HG03060 (cell line): ENCODE results near the gene PID1.

Experiments
- ATAC-seq: cut with Tn5 transposase; IDR thresholded peaks from one replicate; pipeline ENCODE4 v1.9.1; 2021; ENCODE audit warnings: low read depth, moderate number of reproducible peaks; ENCODE audit not compliant: unreplicated experiment

The PID1 gene

DNA sequence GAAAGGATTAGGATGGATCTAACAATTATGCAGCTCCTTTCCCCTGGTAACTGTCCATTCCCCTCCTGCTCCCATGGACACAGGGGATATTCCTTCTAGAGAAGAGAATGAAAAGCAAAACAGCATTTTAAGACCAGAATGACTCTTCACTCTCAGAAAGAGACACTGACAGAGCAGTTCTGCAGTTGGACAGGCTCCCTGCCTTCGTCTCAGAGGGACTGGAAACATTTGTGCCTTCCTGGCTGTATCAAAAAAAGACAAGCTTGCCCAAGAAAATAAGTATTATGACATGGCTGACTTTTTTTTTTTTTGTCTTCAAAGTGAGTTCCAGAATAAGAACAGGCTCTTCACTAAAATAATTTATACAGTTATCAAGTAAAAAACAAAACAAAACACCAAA, 9.5 kb downstream of the PID1 start:
- no peak for ATAC-seq

DNA sequence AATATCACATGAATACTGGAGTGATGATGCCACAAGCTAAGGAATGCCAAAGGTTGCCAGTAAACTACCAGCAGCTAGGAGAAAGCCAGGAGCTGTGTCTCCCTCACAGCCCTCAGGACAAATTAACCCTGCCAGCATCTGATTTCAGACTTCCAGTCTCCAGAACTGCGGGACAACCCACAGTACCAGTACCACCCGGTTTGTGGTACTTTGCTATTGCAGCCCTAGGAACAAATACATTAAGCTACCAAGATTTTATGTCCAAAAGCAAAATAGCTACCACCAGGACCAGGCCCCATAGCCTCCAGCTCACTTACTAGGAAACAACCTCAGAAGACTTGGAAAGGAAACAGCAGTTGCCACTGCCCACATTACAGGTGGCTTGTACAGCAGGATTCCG, 10.0 kb downstream of the PID1 start:
- ATAC-seq, result no peak

DNA sequence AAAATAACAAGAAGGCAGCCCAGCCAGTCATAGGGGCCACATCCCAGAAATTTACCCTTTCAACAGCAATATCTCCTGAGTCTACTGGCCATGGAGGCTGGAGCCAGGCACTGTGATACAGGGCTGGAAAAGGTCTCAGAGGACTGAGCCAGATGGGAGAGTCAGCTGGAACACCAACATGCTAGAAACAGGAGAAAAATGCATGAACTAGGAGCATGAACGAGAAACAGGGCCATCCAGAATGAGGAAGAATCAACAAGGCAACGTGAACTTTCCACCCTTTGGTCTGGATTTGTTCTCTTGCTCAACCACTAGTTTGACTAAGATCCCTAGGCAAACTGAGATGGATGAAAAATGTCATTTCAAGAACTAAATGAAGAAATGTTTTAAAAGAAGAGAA, 13.1 kb downstream of the PID1 start:
- ATAC-seq, result no peak

DNA sequence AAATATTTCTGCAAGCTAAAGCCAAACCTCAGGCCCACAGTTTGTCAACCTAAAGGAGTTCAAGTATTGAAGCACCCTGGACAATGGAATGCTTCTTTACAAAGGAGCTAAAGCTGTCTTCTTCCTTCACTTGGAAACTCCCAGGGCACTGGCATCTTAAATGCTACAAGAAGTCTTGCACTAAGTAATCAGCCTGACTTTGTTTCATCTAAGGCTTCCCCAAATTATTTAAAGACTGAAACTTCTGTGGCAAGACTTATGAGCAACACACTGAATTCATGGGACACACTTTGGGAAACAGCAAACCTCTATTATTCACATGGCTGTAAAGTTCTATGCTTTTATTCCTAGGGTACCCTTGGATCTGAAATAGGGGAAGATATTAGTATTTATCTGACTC, 14.7 kb downstream of the PID1 start:
- ATAC-seq, result no peak

DNA sequence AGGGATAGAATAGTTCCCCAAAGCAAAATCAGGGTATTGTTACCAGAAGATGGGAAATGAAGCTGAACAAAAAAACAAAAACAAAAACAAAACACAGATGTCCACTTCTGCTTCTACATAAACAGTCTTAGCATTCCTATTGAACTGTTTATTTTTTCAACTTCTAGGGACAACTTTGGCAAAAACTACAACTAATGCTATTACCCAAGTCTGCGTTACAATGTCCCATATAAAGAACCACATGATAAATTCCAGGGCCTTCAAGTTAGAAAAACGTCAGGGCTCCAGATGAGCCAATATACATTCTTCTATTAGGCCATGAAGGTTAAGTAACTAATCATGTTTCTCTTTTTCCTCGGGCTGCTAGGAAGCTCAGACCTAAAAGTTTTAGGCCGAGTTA, 16.9 kb downstream of the PID1 start:
- no peak for ATAC-seq

DNA sequence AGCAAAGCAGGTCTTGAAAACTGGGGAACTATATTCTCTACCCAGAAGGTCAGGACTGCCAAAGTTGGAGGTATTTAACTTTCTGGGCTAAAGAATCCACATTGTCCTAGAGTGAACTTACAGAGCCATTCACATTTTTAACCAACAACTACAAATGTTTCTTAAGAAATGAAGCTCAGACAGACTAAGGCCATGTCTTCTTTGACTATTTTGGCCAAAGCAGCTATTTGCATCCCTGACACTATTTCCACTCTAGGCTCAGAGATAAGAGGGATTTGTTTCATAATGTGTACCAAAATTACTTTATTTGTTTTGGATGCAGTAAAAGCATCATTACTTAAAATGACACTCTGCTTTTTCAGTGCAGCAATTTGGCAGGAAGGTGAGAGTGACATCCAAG, 18.1 kb downstream of the PID1 start:
- no peak for ATAC-seq

DNA sequence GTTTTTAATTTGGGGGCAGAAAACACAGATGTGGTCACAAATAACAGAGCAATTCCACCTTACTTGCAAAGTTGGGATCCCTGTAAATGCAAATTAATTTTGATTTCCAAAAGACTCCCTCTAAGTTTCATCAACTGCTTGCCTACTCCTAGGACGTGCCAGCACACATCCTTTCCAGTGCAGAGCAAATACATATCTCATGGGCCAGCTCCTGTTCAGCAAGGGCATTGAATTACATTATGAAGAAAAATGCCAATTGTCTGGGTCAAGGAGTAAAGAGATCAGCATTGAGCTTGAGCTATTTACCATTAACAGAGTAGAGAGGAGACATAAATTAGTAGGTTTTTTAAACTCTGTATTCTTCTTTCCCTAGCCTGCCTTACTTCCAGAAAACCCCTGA, 18.8 kb downstream of the PID1 start:
- ATAC-seq, result no peak

DNA sequence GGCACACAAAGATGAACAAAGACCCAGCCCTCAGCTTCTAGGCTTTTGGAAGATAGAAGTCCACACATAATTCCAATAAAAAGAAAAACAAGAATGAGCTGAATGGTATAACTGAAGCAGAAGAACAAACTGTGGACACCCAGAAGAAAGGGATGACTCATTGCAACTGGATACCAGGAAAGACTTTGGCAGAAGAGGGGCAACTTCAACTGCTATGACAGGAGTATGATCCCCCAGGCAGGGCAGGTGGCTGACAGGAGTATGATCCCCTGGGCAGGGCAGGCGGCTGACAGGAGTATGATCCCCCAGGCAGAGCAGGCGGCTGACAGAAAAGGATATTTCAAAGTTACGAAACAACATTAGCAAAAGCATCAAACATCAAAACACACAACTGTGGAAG, 21.6 kb downstream of the PID1 start:
- no peak for ATAC-seq

DNA sequence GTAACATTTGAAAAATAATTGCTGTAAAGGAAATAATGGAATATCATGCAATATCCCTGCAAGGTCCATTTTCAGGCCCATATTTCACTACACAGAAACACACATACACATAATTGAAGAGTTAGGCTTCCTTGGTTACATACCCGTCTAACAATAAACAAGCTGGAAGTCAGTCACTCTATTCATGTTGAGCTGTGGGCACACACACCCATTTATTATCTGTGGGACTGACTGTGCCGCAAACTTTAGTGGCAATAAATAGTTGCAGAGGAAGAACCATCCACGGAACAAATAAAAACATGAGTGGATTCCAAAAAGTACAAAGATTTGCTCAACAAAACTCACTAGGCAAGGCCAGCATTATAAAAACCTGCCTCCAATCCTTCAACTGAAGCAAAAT, 24.8 kb downstream of the PID1 start:
- ATAC-seq, result no peak

DNA sequence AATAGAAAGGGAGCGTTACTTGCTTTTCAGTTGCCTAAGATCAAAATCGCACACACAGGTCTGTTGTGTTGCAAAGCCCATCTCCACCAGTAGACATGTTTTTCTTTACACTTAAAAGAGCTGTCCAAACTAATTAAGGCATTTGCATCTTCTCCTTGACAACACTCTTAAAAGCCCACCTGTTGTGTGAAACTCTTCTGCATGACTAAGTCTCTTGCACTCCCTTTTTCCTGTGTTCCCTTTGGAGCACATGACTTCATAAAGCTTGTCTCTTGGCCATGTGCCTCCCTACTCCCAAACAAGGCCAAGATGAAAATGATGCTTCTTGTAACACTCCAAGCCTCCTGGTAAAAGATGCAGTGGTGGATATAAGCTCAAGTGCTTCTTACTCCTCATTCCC, 26.1 kb downstream of the PID1 start:
- ATAC-seq, result no peak

DNA sequence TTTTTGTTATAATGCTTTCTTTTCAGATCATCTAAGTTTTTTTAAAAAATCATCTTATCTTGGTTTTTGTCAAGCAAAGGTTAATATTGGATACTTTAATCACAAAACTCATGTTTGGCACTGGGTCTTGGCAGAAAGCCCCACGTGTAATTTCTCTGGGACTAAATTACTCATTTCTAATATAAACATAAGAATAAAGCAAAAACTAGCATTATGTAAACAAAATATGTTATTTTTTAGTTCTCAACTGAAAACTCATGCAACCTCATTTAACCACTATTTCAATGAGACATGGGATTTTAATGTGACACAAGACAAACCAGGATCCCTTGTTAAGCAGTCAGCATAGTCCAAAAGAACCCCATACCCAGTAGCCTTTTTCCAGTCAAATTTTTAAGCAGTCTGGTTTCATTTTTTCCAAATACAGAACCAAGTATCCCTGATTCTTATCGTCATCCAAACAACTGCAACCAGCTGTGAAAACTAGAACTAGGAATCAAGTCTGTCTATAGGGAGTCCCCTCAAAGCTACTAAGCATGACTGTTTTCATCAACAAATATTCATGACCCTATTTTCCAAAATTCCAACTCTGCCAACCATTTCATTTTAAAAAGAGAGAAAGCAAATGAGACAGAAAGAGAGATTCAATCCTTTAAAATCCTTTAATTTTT, 27.1 kb downstream of the PID1 start:
- no peak for ATAC-seq

DNA sequence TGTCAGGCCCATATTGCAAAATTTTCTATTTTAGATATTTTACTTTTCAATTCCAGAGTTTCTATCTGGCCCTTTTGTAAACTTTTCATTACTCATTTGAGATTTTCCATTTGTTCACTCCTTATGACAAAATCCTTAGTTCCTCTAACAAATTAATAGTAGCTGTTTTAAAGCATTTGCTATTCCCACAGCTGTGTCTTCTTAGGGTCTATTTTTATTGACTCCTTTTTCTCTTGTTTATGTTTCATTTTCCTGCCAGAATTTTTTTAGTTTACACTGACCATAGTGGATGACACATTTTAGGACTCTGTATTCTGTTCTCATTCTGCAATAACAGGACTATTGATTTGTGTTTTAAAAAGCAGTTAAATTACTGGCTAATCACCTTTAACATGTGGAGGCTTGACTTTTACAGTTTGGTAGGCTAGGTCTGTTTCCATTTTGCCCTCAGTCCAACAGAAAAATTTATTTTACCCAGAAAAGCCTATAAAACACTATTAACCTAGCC, 30.0 kb downstream of the PID1 start:
- no peak for ATAC-seq

DNA sequence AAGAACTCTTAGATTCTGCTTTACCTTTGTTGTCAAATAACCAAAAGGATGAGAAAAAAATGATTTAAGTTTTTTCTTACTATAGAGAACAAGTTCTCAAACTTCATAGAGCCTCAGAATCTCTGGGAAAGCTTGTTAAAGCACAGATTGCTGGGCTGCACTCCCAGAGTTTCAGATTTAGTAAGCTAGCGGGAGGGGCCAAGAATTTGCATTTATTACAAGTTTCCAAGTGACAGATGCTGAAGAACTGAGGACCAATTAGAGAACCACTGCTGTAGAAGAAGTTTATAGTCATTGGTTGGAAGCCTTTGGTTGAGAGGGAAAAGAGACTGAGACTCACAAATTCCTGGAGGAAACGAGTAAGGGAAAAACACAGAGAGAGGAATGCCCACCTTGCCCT, 32.1 kb downstream of the PID1 start:
- no peak for ATAC-seq

DNA sequence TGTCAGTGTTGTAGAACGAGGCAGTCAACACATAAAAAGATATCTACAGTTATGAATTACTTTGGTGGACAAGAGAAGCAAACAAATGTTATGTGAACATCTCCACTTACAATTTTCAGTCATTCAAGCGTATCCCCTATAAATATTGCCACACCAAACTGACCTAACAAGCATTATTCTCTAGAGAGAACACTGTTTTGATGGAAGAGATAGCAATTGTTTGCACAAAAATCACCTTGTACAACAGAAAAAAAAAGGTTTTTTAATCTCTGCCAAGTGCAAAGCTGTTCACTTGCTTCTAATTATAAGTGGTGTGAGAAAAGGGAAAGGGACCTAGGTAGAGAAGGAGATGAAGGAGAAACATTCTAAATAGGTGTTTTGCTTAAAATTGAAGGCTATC, 33.8 kb downstream of the PID1 start:
- no peak for ATAC-seq

DNA sequence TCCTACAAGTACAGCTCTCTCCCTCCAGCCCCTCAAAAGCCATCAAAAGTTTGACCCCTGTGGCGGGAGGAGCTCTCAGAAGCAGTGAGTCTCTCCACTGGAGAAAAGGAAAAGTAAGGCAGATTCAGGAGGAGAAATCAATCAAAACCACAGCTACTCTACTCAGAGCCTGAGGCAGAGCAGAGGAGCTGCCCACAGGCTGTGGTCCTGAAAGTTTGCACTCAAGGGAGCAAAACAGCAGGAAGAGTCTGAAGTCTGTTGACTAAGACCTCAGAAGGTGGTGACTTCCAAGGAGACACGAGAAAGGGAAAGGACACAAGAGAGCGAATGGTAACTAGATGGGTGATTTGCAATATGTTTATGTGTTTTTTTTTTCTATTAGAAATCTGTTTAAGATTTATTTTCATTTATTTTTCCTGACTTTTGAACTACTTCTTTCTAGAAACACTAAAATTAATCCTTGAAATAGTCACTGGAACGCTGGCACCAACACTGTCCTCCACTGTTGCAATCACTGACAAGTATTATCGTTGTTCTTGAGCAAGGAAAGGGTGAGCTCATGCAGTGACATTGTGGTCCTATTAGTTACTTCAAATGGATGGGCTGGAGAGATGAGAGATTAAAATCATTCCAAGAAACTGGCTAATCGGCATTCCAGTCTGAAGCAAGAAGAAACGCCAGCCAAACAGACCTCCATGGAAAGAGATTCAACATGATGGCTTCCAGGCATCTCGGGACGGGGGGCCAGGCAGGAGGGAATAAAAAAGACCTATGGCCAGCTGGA, 35.8 kb downstream of the PID1 start:
- no peak for ATAC-seq

DNA sequence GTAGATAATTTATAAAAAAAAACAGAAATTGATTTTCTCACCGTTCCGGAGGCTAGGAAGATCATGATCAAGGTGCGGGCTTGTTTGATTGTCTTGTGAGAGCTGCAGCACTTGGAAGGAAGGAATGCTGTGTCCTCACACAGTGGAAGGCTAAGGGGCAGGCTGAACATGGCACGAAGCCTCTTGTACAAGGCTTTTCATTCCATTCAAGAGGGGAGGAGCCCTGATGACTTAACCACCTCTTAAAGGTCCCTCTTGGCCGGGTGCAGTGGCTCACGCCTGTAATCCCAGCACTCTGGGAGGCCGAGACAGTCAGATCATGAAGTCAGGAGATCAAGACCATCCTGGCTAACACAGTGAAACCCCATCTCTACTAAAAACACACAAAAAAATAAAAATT, 39.2 kb downstream of the PID1 start:
- no peak for ATAC-seq

DNA sequence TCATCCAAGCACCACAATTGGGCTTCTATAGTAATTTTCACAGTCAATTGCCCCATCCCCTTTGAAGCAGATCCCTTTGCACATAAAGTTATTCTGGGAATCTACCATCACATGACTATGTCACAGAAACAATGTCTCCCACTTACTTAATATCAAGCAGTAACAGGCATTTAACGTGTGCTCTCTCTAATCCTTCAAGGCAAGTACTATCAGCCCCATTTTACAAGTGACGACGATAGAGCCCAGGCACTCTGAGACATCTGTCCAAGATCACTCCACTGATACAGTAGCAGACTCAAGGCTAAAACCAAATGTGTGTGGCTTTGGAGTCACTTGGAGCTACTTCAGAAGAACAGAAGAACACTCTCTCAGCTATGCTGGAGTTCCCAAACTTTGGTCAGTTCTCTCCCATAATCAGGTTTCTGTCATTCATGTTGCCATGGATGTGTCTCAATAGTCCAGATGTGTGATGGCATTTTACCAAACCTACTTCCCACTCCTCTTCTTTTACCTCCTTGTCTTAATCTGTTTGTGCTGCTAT, 39.7 kb downstream of the PID1 start:
- ATAC-seq, result no peak

DNA sequence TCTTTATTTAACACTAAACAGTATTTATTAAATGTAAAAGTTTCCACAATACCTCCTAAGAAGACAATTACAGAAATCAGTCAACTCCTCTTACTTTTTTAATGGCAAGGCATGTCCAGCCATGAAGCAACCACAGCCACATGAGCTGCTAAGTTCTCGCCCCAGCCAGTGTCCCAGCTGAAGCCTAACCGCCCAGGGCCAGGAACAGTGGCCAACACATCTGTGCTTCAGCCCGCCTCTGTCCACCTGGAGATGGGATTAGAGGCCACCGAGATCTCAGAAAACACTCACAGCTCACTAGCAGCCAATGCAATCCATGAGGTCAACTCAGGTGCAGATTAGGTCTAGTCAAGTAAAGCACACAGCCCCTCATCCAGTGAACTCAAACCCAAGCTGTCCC, 40.2 kb downstream of the PID1 start:
- no peak for ATAC-seq

DNA sequence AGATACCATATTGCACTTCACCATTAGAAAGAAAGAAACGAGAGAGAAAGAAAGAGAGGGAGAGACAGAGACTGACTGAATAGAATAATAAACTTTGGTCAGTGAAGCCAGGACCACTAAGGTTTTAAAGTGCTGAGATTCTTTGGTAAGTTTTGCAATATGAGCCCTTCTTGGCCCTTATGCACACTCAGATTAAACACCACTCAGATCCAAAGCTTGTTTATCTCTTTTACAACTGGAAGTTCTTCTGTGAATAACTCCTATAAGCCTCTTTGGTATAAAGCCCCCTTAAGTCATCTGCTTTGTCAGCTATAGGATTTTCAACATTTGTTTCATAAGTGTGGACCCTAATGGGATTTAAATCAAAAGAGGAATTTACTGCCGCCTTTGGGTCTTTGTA, 40.8 kb downstream of the PID1 start:
- no peak for ATAC-seq

DNA sequence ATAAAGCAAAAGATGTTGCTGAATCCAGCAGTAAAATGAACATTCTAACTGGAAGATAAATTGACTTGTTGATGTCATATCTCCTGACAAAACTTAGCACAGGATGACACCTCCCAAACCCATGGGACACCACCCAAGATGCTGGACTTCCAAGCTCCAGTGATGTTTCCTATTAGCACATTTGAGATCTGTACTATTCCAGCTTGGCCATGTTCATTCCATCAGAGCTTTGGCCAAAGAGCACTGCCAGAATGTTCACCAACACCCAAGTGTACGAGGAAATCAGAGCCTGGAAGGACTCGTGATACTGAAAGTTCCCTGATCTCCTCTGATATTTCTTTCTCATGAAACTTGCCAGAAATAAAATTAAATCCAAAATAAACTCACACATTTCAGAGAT, 44.7 kb downstream of the PID1 start:
- no peak for ATAC-seq

DNA sequence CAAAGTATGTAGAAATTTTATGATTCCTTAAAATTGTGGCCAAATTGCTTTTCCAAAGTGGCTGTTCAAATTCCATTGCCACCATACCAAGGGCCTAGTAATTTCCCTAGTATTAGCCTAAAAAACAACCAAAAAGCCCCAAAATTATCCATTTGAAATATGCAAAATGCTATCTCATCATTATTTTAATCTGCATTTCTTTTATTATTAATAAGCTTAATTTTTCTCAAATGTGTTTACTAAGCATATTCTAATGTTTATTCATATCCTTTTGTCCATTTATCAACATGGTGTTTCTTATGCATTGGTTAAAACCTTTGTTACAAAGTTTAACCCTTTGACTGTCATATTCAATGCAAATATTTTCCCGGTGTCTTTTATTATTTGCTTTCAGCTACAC, 48.0 kb downstream of the PID1 start:
- no peak for ATAC-seq

DNA sequence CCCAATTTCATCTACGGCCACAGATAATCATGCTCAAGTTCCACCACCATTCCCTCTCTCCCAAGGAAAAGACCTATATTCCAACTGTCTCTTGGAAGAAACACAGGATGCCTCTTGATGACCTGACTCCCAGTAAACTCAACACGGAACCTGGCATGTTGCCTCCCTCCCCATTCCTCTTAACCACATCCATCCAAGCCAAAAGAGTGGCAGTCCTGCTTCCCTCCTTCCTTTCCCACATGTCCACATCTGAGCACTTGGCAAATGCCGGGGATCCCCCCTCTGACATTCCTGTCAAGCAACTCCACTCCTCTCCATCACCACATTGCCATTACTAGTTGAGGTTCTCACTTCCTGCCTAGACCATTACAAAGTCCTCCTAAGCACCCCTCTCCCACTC, 49.4 kb downstream of the PID1 start:
- ATAC-seq, result no peak
